H9 (cell line): Measurements from ENCODE around the gene STPG3. TPM values are rescaled to one million over a fixed set of nuclear protein-coding genes. Genes with fewer than 3 reads are reported as not detected.

ENCODE experiments used
- DNase-seq: peaks from one replicate; pipeline ENCODE4 v3.0.0-alpha.2; 2017
- H2AFZ ChIP-seq: one replicate; pipeline ENCODE4 v1.6.1; 2013; ENCODE audit warnings: mild to moderate bottlenecking, low read length, control low read depth, moderate library complexity
- H2AK5ac ChIP-seq: 2 replicates; pipeline ENCODE4 v1.6.1; 2013; ENCODE audit warnings: low read length, control low read depth, mixed read lengths; ENCODE audit not compliant: insufficient read length
- H2BK120ac ChIP-seq: one replicate; pipeline ENCODE4 v1.6.1; 2013; ENCODE audit warnings: low read depth, mild to moderate bottlenecking, low read length, control low read depth, inconsistent platforms; ENCODE audit not compliant: poor library complexity, severe bottlenecking
- H2BK12ac ChIP-seq: 2 replicates; pipeline ENCODE4 v1.6.1; 2013; ENCODE audit warnings: low read length, control low read depth, mixed read lengths, low read depth; ENCODE audit not compliant: insufficient read length
- H2BK15ac ChIP-seq: 2 replicates; pipeline ENCODE4 v1.6.1; 2013; ENCODE audit warnings: low read depth, low read length, control low read depth
- H2BK20ac ChIP-seq: one replicate; pipeline ENCODE4 v1.6.1; 2013; ENCODE audit warnings: low read depth, mild to moderate bottlenecking, low read length, control low read depth, inconsistent platforms; ENCODE audit not compliant: poor library complexity, severe bottlenecking
- H2BK5ac ChIP-seq: 2 replicates; pipeline ENCODE4 v1.6.1; 2013; ENCODE audit warnings: low read length, control low read depth, mixed read lengths; ENCODE audit not compliant: insufficient read length
- H3K14ac ChIP-seq: 2 replicates; pipeline ENCODE4 v1.6.1; 2013; ENCODE audit warnings: low read length, control low read depth; ENCODE audit not compliant: insufficient read depth
- H3K18ac ChIP-seq: 2 replicates; pipeline ENCODE4 v1.6.1; 2013; ENCODE audit warnings: low read depth, mild to moderate bottlenecking, mixed read lengths, low read length, control low read depth; ENCODE audit not compliant: insufficient read length
- H3K23ac ChIP-seq: 2 replicates; pipeline ENCODE4 v1.6.1; 2013; ENCODE audit warnings: low read length, control low read depth, mixed read lengths, low read depth; ENCODE audit not compliant: insufficient read length
- H3K23me2 ChIP-seq: 2 replicates; pipeline ENCODE4 v1.6.1; 2013; ENCODE audit warnings: low read depth, mild to moderate bottlenecking, mixed read lengths, low read length, control low read depth; ENCODE audit not compliant: insufficient read length, poor library complexity, severe bottlenecking
- H3K27ac ChIP-seq: 2 replicates; pipeline ENCODE4 v1.5.1; 2013; ENCODE audit warnings: low read length, control low read depth, mixed read lengths, low read depth; ENCODE audit not compliant: insufficient read length
- H3K27me3 ChIP-seq: 2 replicates; pipeline ENCODE4 v1.6.1; 2013; ENCODE audit warnings: low read length, control low read depth, inconsistent platforms; ENCODE audit not compliant: insufficient read depth
- H3K4ac ChIP-seq: 2 replicates; pipeline ENCODE4 v1.6.1; 2013; ENCODE audit warnings: low read depth, mild to moderate bottlenecking, control low read depth, inconsistent platforms, low read length, moderate library complexity
- H3K4me1 ChIP-seq: 2 replicates; pipeline ENCODE4 v1.6.1; 2013; ENCODE audit warnings: low read length, control low read depth, inconsistent platforms; ENCODE audit not compliant: insufficient read depth
- H3K4me2 ChIP-seq: 2 replicates; pipeline ENCODE4 v1.6.1; 2013; ENCODE audit warnings: low read length, control low read depth, mixed read lengths; ENCODE audit not compliant: insufficient read length, insufficient read depth
- H3K56ac ChIP-seq: 2 replicates; pipeline ENCODE4 v1.6.1; 2013; ENCODE audit warnings: low read depth, mild to moderate bottlenecking, mixed read lengths, low read length, control low read depth; ENCODE audit not compliant: insufficient read length
- H3K79me1 ChIP-seq: 2 replicates; pipeline ENCODE4 v1.6.1; 2013; ENCODE audit warnings: low read depth, mild to moderate bottlenecking, moderate library complexity, low read length, control low read depth, inconsistent platforms; ENCODE audit not compliant: insufficient read depth, poor library complexity, severe bottlenecking
- H3K79me2 ChIP-seq: 2 replicates; pipeline ENCODE4 v1.6.1; 2013; ENCODE audit warnings: low read length, control low read depth, inconsistent platforms; ENCODE audit not compliant: insufficient read depth
- H3K9ac ChIP-seq: 2 replicates; pipeline ENCODE4 v1.6.1; 2013; ENCODE audit warnings: low read length, control low read depth, mixed read lengths; ENCODE audit not compliant: insufficient read length; ENCODE audit errors: extremely low read depth
- H3K9me3 ChIP-seq: one replicate; pipeline ENCODE4 v1.6.1; 2013; ENCODE audit warnings: low read depth, low read length, inconsistent platforms; ENCODE audit not compliant: control insufficient read depth
- H3T11ph ChIP-seq: one replicate; pipeline ENCODE4 v1.6.1; 2013; ENCODE audit warnings: mild to moderate bottlenecking, low read length, control low read depth, inconsistent platforms
- H4K20me1 ChIP-seq: one replicate; pipeline ENCODE4 v1.6.1; 2013; ENCODE audit not compliant: control insufficient read depth, insufficient read length, insufficient read depth
- H4K5ac ChIP-seq: 2 replicates; pipeline ENCODE4 v1.6.1; 2013; ENCODE audit warnings: low read depth, mild to moderate bottlenecking, mixed read lengths, low read length, control low read depth; ENCODE audit not compliant: insufficient read length
- H4K8ac ChIP-seq: replicated peaks from 2 replicates; pipeline ENCODE4 v1.6.1; 2013; ENCODE audit warnings: low read length, control low read depth, mixed read lengths, low read depth; ENCODE audit not compliant: insufficient read length
- H4K91ac ChIP-seq: 2 replicates; pipeline ENCODE4 v1.6.1; 2013; ENCODE audit warnings: low read depth, mild to moderate bottlenecking, moderate library complexity, mixed read lengths, low read length, control low read depth; ENCODE audit not compliant: insufficient read length
- H3K27ac Mint-ChIP-seq, 3 experiments: 2 replicates in 2 of 3; 3 replicates in 1 of 3; pipeline ENCODE4 v1.8.0; 2020 to 2021; ENCODE audit warnings: mixed read lengths in 3 of 3, mild to moderate bottlenecking in 1 of 3, moderate library complexity in 1 of 3
- H3K27me3 Mint-ChIP-seq: 2 replicates; pipeline ENCODE4 v1.8.0; 2021; ENCODE audit warnings: low read depth, mild to moderate bottlenecking, moderate library complexity, mixed read lengths
- H3K36me3 Mint-ChIP-seq, 3 experiments: 2 replicates in 2 of 3; 3 replicates in 1 of 3; pipeline ENCODE4 v1.8.0; 2020 to 2021; ENCODE audit warnings: low read depth in 3 of 3, mixed read lengths in 3 of 3; ENCODE audit not compliant: insufficient read depth in 1 of 3
- H3K4me1 Mint-ChIP-seq, 2 experiments: 2 replicates each; pipeline ENCODE4 v1.8.0; 2020; ENCODE audit warnings: mixed read lengths in 2 of 2
- H3K4me3 Mint-ChIP-seq, 2 experiments: 2 replicates in 1 of 2; 3 replicates in 1 of 2; pipeline ENCODE4 v1.8.0; 2020 to 2021; ENCODE audit warnings: mild to moderate bottlenecking in 2 of 2, mixed read lengths in 2 of 2, moderate library complexity in 1 of 2
- H3K9me3 Mint-ChIP-seq, 2 experiments: 2 replicates in 1 of 2; 3 replicates in 1 of 2; pipeline ENCODE4 v1.8.0; 2020; ENCODE audit warnings: mild to moderate bottlenecking in 2 of 2, mixed read lengths in 2 of 2, moderate library complexity in 1 of 2
- WGBS: extraction: QIAGEN DNeasy Blood & Tissue Kit; methylation state at CpG from one replicate; pipeline ENCODE4 v1.1.7; 2013; ENCODE audit warnings: missing lambda C conversion rate, low lambda C conversion rate, mixed read lengths; ENCODE audit not compliant: insufficient read length; ENCODE audit errors: extremely low coverage; 5-methylcytosine and 5-hydroxymethylcytosine counted together
- total RNA-seq: library from RNA; stranded (reverse); gene quantifications from 2 replicates; pipeline ENCODE4 v1.2.1, GENCODE V29; 2021
- TF ChIP-seq, protein P1 (sequence below): fragments of 200-600 bp; sonication (generic); conservative IDR thresholded peaks from 3 replicates; pipeline ENCODE4 v1.8.0; 2021; ENCODE audit warnings: antibody characterized with exemption, mild to moderate bottlenecking

Gene STPG3
- total RNA-seq, 1 experiment from 2014 or later: not detected

- no peak overlapping the region for H2BK5ac ChIP-seq
- no peak overlapping the region for H3K4ac ChIP-seq
- no peak overlapping the region for H2BK20ac ChIP-seq
- Mint-ChIP-seq H3K4me1 (peaks cover 14 to 22% of the 10 kb centered on the region in 2 experiments), H3K4me3 (peak overlapping the region in 1 of 2 experiments; percentile 41; a peak in 1 of 5 replicates), H3K36me3 (peaks cover 0 to 4% (median 3%) of the 10 kb centered on the region in 3 experiments; a peak in 3 of 7 replicates), H3K9me3 (peaks cover 3 to 9% of the 10 kb centered on the region in 2 experiments), H3K27me3 (peaks cover 37% of the 10 kb centered on the region), H3K27ac (no peak overlapping the region)
- no peak overlapping the region for H3K23ac ChIP-seq
- H3K14ac ChIP-seq: no peak overlapping the region
- no peak overlapping the region for H3K56ac ChIP-seq
- no peak overlapping the region for H3K4me2 ChIP-seq
- H4K8ac ChIP-seq: no peak overlapping the region
- no peak overlapping the region for H3K9ac ChIP-seq
- H3K79me1 ChIP-seq: no peaks in the 10 kb centered on the region
- H3K23me2 ChIP-seq: peaks cover 3% of the 10 kb centered on the region
- H2BK15ac ChIP-seq: no peak overlapping the region
- WGBS: no CpG with 5 or more reads among the region's 15 CpGs
- H3K9me3 ChIP-seq: no peaks in the 10 kb centered on the region
- H3K27ac ChIP-seq: no peak overlapping the region
- H3K18ac ChIP-seq: no peak overlapping the region
- H2BK12ac ChIP-seq: no peak overlapping the region
- H3K79me2 ChIP-seq: no peaks in the 10 kb centered on the region
- TF ChIP-seq, protein P1, sequence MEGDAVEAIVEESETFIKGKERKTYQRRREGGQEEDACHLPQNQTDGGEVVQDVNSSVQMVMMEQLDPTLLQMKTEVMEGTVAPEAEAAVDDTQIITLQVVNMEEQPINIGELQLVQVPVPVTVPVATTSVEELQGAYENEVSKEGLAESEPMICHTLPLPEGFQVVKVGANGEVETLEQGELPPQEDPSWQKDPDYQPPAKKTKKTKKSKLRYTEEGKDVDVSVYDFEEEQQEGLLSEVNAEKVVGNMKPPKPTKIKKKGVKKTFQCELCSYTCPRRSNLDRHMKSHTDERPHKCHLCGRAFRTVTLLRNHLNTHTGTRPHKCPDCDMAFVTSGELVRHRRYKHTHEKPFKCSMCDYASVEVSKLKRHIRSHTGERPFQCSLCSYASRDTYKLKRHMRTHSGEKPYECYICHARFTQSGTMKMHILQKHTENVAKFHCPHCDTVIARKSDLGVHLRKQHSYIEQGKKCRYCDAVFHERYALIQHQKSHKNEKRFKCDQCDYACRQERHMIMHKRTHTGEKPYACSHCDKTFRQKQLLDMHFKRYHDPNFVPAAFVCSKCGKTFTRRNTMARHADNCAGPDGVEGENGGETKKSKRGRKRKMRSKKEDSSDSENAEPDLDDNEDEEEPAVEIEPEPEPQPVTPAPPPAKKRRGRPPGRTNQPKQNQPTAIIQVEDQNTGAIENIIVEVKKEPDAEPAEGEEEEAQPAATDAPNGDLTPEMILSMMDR: no peak
- H4K91ac ChIP-seq: no peak overlapping the region
- H3K4me1 ChIP-seq: peaks cover 3% of the 10 kb centered on the region; the same call in 1 of the 2 replicates
- DNase-seq: peak; percentile 34
- no peak overlapping the region for H2BK120ac ChIP-seq
- no peak overlapping the region for H2AK5ac ChIP-seq
- H3T11ph ChIP-seq: no peak overlapping the region
- H4K5ac ChIP-seq: no peak overlapping the region
- peaks cover 5% of the 10 kb centered on the region; the same call in 1 of the 2 replicates for H3K27me3 ChIP-seq
- no peak overlapping the region for H2AFZ ChIP-seq
- H4K20me1 ChIP-seq: no peaks in the 10 kb centered on the region
Measured at GRCh38 chr9:137293094-137293481, 42.0 kb downstream of the STPG3 start.
